T1000 (cell line): ENCODE measurements around the gene NUDT21.
A peak's percentile ranks its signal among the peaks of the same experiment; 100 is the strongest.
"Not testable (repeated sequence)": the region's sequence is repeated elsewhere in the genome, so short reads cannot be mapped to it uniquely, and the experiment has no call there.

Experiments
- DNase-seq: peaks from one replicate; lab custom pipeline; 2025; ENCODE audit warnings: mixed read lengths; lab: John Stamatoyannopoulos, UW

Gene NUDT21

DNA sequence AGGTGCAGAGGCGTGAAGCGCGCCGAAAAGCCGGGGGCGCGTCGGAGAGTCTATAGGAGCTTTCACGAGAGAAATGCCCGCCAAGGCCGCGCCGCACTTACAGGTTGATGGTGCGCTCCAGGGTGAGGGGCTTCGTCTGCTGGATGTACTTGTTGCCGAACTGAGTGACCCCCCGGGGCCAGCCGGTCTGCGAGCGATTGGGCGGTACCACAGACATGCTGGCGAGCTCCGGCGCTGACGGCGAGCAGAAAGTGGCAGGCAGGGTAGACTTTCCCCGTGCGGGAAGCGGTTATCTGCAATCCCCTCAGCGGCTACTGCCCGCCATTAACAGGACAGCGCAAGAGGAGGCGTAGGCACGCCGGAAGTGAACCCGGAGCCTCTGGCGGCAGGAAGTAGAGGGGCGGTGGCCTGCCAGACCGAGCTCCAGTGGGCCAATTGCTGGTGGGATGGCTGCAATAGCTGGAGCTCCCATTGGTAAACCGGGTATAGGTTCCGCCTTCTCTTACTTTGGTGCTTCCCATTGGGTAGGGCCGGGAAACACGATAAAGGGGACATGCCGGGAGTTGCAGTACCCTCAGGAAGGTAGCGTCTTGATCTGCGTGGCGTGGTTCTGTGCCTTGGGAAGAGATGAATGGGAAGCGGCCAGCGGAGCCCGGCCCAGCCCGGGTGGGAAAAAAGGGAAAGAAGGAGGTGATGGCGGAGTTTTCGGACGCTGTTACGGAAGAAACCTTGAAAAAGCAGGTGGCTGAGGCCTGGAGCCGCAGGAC is at the start of gene NUDT21, which contains the start of gene OGFOD1:
Gene NUDT21 (minus strand): TSS at position 347 of the 767 bp plus-strand sequence. CDS start 130 bp downstream, at position 217.
Gene OGFOD1 (plus strand): TSS at position 569 of the 767 bp plus-strand sequence. CDS start 59 bp downstream, at position 628.
- DNase-seq = peak; percentile 85

- no peak for DNase-seq
Observed at GRCh38 chr16:56493815-56494214, 42.7 kb upstream of the NUDT21 start.

GRCh38 chr16:56493126-56493525 is 42.0 kb upstream of the NUDT21 start:
- DNase-seq = no peak

GRCh38 chr16:56491657-56492261 is 40.6 kb upstream of the NUDT21 start:
- DNase-seq = no peak

DNA sequence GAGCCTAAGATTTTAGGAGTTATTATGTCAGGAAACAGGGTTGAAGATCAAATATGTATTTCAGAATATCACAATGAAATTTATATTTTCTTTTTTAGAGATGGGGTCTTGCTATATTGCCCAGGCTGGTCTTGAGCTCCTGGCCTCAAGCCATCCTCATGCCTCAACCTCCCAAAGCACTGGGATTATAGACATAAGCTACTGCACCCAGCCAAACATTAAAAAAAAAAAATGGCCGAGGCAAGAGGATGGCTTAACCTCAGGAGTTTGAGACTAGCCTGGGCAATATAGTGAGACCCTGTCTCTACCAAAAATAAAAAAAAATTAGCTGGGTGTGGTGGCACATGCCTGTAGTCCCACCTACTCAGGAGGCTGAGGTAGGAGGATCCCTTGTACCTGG is 37.7 kb upstream of the NUDT21 start:
- DNase-seq = not testable (repeated sequence)

GRCh38 chr16:56488035-56488434 is 36.9 kb upstream of the NUDT21 start:
- DNase-seq = no peak

DNA sequence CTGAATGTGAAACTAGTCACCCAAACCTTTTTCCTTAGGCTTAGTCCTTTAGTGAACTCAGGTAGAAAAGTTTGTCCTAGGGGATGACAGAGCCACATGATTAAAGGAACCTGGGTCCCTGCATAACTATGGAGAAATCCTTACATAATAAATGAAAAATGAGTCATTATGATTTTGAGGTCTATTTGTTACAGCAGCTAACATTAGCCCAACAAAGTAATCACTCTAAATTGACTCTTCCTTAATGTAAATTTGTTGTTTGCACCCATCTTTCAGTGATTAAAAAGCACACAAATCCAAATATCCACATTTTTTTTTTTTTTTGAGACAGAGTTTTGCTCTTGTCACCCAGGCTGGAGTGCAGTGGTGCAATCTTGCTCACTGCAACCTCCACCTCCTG is 32.3 kb upstream of the NUDT21 start:
- no peak for DNase-seq

DNA sequence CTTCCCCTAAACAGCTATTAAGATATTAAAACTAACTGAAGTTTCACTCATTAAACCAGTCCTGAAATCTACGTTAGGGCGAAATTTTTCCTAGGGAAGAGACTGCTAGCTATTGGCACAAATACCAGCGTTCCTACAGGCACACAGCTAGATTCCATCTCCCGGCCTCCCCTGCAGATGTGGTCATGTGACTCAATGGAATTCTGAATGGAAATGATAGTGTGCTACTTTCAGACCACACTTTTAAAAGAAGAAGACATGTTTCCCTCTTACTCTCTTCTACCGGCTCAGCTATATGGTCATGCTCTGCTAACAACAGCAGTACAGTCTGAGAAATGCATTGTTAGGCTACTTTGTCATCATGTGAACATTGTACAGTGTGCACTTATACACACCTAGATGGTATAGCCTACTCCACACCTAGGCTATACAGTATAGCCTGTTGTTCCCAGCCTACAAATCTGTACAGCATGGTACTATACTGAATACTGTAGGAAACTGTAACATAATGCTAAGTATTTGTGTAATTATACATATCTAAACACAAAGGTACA is 31.6 kb upstream of the NUDT21 start:
- DNase-seq = no peak

- no peak for DNase-seq
Observed at GRCh38 chr16:56481468-56482122, 30.5 kb upstream of the NUDT21 start.

GRCh38 chr16:56480776-56481467 is 29.8 kb upstream of the NUDT21 start:
- no peak for DNase-seq

- no peak for DNase-seq
Observed at GRCh38 chr16:56479469-56479868, 28.3 kb upstream of the NUDT21 start.

- DNase-seq = no peak
Observed at GRCh38 chr16:56478281-56479049, 27.3 kb upstream of the NUDT21 start.

- DNase-seq = no peak
Observed at GRCh38 chr16:56477096-56477878, 26.2 kb upstream of the NUDT21 start.

DNA sequence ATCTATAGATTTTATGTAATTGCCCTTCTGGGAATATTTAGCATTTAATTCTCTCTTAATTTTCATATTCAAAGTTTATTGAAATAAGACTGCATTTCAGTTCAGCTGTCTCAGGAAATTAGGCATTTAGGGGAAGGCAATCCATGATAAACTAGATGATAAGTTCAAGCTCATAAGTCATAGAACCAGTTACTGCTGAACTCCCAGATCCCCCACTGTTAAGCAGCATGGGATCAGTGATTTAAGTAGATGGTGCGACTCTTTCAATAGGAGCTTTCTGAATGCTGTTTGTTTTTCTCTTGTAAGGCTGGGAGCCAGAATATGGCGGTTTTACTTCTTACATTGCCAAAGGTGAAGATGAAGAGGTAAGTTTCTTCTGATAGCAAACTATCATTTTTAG is 24.1 kb upstream of the NUDT21 start:
- DNase-seq = no peak

DNA sequence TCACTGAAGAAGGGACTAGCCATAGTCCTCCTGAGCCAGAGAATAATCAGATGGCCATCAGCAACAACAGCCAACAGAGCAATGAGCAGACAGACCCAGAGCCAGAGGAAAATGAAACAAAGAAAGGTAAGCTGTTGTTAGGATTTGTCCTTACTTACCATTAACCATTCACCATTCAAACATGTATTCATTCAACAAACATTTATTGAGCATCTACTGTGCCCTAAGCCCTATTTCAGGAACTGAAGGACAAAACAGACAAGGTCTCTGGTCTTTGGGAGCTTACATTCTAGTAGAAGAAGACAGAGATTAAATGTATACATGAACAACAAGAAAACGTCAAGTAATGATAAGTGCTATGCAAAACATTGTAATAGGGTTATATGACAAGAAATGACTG is 19.5 kb upstream of the NUDT21 start:
- DNase-seq = no peak

DNA sequence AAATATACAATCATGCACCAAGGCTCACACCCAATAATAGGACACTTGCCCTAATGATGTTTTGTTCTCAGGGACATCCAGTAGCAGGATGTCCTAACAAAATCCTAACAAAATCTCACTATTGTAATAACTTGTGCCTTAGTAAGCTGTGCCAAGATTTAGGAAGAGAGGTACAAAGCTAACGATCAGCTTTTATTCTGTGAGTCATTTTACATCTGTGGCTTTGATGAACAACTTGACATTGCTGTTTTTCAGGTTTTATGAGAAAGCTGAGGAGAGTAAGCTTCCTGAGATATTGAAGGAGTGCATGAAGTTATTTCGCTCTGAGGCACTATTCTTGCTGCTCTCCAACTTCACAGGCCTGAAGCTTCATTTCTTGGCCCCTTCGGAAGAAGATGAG is 19.1 kb upstream of the NUDT21 start:
- no peak for DNase-seq

DNA sequence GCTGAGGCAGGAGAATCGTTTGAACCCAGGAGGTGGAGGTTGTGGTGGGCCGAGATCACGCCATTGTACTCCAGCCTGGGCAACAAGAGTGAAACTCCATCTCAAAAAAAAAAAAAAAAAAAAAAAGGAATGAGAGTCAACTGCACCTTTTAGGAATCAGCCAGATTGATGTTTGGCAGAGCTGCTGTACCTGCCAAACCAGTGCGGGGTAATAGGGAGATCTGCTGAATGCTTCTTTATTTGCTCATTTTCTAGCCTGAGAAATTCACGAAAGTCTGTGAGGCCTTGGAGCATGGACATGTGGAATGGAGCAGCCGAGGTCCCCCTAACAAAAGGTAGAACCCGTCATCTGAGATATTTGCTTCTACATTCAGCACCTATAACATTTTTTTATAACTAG is 18.6 kb upstream of the NUDT21 start:
- no peak for DNase-seq

DNA sequence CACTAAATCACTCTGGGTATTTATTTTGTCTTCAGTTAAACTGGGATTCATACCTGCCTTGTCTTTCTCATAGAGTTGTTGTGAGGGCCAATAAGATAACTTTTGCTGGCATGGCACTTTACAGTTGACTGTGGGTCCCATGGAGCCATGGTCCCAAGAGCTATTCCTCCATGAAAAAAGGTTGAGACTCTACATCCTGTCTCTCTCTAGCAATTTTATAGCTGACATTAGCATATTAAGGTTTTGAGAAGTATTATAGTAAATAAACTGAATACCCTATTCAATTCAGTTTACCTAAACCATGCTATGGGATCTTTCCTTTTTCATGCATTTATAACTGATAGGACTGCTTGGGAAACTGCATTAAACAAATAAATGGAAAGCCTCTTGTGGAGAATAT is 17.7 kb upstream of the NUDT21 start:
- DNase-seq = no peak

GRCh38 chr16:56466344-56466743 is 15.2 kb upstream of the NUDT21 start:
- no peak for DNase-seq

DNA sequence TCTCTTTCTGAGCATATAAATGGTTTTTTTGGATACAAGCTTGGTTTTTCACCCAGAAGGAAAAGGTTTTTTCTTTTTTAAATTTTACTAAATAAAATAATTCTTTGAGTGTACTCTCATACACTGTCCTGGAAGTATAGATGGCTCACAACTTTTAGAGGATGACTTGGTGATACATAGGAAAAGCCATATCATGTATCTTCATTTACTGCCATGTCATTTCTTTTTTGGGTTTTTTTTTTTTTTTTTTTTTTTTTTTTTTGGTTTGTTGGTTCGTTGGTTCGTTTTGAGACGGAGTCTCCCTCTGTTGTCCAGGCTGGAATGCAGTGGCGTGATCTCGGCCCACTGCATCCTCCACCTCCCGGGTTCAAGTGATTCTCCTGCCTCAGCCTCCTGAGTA is 12.0 kb upstream of the NUDT21 start:
- DNase-seq = no peak
